GM13977 (cell line): Measurements from ENCODE around the gene ZNF148.
"Not testable (repeated sequence)": the region's sequence is repeated elsewhere in the genome, so short reads cannot be mapped to it uniquely, and the experiment has no call there.

Experiments
- DNase-seq: peaks from one replicate; pipeline ENCODE4 v3.0.0; 2012; ENCODE audit warnings: low spot score
- in situ Hi-C: fragments of 300-500 bp; cut with MboI; formaldehyde crosslinking; loops from one replicate; pipeline ENCODE4 v1.12.0; 2022; ENCODE audit warnings: low sequenced_read_pairs, low pct_unique_long_range_greater_than_20kb, mixed read lengths, inconsistent platforms; ENCODE audit not compliant: unreplicated experiment
- TF ChIP-seq, protein P1 (sequence below): IDR thresholded peaks from 2 replicates; pipeline ENCODE4 v1.5.1; 2012; ENCODE audit warnings: mild to moderate bottlenecking, control low read depth; ENCODE audit not compliant: insufficient read depth; ENCODE audit errors: extremely low read depth, missing control alignments

Gene ZNF148, protein sequence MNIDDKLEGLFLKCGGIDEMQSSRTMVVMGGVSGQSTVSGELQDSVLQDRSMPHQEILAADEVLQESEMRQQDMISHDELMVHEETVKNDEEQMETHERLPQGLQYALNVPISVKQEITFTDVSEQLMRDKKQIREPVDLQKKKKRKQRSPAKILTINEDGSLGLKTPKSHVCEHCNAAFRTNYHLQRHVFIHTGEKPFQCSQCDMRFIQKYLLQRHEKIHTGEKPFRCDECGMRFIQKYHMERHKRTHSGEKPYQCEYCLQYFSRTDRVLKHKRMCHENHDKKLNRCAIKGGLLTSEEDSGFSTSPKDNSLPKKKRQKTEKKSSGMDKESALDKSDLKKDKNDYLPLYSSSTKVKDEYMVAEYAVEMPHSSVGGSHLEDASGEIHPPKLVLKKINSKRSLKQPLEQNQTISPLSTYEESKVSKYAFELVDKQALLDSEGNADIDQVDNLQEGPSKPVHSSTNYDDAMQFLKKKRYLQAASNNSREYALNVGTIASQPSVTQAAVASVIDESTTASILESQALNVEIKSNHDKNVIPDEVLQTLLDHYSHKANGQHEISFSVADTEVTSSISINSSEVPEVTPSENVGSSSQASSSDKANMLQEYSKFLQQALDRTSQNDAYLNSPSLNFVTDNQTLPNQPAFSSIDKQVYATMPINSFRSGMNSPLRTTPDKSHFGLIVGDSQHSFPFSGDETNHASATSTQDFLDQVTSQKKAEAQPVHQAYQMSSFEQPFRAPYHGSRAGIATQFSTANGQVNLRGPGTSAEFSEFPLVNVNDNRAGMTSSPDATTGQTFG

GRCh38 chr3:125374996-125375941, at the start of gene ZNF148:
ZNF148 (minus strand) TSS chr3:125375325; CDS start chr3:125313640, 61,685 bp downstream.
- in situ Hi-C loops: no loop called here
- TF ChIP-seq, protein P1, sequence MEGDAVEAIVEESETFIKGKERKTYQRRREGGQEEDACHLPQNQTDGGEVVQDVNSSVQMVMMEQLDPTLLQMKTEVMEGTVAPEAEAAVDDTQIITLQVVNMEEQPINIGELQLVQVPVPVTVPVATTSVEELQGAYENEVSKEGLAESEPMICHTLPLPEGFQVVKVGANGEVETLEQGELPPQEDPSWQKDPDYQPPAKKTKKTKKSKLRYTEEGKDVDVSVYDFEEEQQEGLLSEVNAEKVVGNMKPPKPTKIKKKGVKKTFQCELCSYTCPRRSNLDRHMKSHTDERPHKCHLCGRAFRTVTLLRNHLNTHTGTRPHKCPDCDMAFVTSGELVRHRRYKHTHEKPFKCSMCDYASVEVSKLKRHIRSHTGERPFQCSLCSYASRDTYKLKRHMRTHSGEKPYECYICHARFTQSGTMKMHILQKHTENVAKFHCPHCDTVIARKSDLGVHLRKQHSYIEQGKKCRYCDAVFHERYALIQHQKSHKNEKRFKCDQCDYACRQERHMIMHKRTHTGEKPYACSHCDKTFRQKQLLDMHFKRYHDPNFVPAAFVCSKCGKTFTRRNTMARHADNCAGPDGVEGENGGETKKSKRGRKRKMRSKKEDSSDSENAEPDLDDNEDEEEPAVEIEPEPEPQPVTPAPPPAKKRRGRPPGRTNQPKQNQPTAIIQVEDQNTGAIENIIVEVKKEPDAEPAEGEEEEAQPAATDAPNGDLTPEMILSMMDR: no peak
- DNase-seq: peak; percentile 90

GRCh38 chr3:125418306-125418705, 43.2 kb upstream of the ZNF148 start:
- TF ChIP-seq, protein P1: no peak
- in situ Hi-C loops: no loop called here
- no peak for DNase-seq

DNA sequence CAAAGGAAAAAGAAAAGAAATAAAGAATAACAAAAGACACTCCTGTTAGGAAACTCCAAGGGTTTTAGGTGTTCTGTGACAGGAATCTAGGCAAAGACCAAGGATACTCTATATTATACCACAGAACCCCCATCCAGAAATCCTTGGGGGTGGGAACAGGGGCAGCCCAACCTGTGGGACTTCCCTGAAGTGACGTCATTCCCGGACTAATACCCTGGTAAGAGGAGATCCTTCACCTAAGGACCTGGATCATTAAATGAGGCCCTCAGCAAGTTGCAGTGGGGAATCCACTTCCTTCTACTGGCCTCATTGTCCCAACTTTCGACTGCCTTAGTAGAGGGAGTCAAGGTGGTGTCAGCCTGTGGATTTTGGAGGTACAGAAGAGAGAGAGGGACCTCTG, 41.1 kb upstream of the ZNF148 start:
- TF ChIP-seq, protein P1: no peak

GRCh38 chr3:125414669-125415068, 39.5 kb upstream of the ZNF148 start:
- in situ Hi-C loops: no loop called here

More for the DNA sequence above, 41.1 kb upstream of the ZNF148 start:
- DNase-seq: no peak
- in situ Hi-C loops: no loop called here

DNA sequence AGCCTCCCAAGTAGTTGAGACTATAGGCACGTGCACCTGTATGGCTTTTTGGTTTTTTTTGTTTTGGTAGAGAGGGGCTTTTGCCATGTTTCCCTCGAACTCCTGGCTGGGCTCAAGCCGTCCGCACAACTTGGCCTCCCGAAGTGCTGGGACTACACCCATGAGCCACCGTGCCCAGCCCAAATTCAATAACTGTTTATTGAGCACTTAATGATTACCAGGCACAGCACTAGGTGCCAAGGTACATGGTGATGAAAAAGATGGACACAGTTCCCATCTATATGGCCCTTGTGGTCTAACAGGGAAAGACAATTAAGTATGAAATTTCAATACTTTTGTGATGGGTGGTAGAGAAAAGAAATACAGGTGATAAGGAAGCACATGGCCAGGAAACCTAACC, 35.8 kb upstream of the ZNF148 start:
- TF ChIP-seq, protein P1: no peak
- no peak for DNase-seq
- in situ Hi-C loops: no loop called here

More at GRCh38 chr3:125414669-125415068, 39.5 kb upstream of the ZNF148 start:
- DNase-seq: no peak
- TF ChIP-seq, protein P1: no peak

DNA sequence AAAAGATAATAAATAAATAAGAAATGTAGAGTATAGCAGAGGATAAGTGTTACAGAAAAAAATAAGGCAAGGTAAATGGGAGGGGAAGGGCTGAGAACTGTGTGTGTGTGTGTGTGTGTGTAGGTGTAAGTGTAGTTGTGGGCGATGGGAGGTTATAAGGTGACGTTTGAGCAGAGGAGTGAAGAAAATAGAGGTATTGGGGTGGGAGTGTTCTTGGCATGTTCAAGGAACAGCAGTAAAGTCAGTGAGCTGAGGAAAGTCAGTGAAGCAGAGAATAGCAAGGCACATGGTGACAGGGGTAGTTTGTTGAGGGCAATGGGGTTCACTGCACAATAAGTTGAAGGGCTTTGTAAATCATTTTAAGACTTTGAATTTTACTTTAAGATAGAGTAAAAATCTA, 30.9 kb upstream of the ZNF148 start:
- TF ChIP-seq, protein P1: no peak
- in situ Hi-C loops: no loop called here
- DNase-seq: no peak

DNA sequence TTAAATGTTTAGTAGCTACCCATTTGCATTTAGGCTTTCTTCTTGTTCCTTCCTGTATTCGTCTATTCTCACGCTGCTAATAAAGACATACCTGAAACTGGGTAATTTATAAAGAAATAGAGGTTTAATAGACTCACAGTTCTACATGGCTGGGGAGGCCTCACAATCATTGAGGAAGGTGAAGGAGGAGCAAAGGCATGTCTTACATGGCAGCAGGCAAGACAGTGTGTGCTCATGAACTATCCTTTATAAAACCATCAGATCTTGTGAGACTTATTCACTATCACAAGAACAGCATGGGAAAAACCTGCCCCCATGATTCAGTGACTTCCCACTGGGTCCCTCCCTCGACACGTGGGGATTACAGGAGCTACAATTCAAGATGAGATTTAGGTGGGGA, 30.4 kb upstream of the ZNF148 start:
- in situ Hi-C loops, DNase-seq: not testable (repeated sequence)
